ENCODE measurements around the gene CLTC. TPM values are rescaled to one million over a fixed set of nuclear protein-coding genes. Genes with fewer than 3 reads are reported as not detected.
A peak's percentile ranks its signal among the peaks of the same experiment; 100 is the strongest.

CLTC gene
- polyA plus RNA-seq, 2 of the 4 experiments (the other 2 are of a cell fraction) = 183 to 360 TPM

DNA sequence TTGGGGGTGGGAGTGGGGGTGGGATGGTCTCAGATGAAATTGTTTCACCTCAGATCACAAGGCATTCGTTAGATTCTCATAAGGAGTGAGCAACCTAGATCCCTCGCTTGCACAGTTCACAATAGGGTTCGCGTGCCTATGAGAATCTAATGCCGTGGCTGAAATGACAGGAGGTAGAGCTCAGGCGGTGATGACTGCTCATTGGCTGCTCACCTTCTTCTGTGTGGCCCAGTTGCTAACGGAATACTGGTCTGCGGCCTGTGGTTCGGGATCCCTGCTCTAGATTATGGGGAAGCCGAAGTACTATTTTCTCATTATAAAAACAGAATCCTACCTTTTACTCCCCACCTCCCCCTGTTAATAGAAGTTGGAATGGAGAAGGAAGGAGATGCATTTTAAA lies 18.9 kb downstream of the CLTC start:
- 84% methylated on average over 10 of the region's 10 CpGs for WGBS (ENCODE audit: missing lambda C conversion rate)
- peaks cover 58% of the 10 kb centered on the region for H3K4me1 ChIP-seq
- 0 out of 6 replicates have a peak, but pooled peaks of 1 of the 2 experiments have one; percentile 12 for ATAC-seq
- H3K4me3 ChIP-seq = no peak overlapping the region
- ChIA-PET POLR2A (interaction anchor here (3.2 kb wide), 1 partner anchor 19 kb away, joined by 10 read pairs; the partner anchor contains the start of gene CLTC), CTCF (interaction anchor here (1.0 to 1.6 kb wide), 2 partner anchors 9 to 12 kb away, joined by 3 to 4 read pairs; no protein-coding TSS in a partner anchor)
- TF ChIP-seq, protein P1, sequence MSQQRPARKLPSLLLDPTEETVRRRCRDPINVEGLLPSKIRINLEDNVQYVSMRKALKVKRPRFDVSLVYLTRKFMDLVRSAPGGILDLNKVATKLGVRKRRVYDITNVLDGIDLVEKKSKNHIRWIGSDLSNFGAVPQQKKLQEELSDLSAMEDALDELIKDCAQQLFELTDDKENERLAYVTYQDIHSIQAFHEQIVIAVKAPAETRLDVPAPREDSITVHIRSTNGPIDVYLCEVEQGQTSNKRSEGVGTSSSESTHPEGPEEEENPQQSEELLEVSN (IDR thresholded peaks at IDR 0.05; ENCODE audit: borderline replicate concordance, low read depth) = no peak
- TF ChIP-seq HEYL (CRISPR knock-in tag; IDR thresholded peaks at IDR 0.05) (no peak), EHF (CRISPR knock-in tag; IDR thresholded peaks at IDR 0.05) (no peak), CHD2 (IDR thresholded peaks at IDR 0.05; ENCODE audit: low read length, partially characterized antibody) (no peak), CBX2 (IDR thresholded peaks at IDR 0.05; ENCODE audit: borderline replicate concordance, low read depth) (no peak), GATA3 (IDR thresholded peaks at IDR 0.05; ENCODE audit: borderline replicate concordance) (no peak), JUN (IDR thresholded peaks at IDR 0.05) (no peak), HOXB5 (CRISPR knock-in tag; IDR thresholded peaks at IDR 0.05) (no peak), PHF8 (IDR thresholded peaks at IDR 0.05; ENCODE audit: borderline replicate concordance, low read depth) (no peak), RNF2 (IDR thresholded peaks at IDR 0.05; ENCODE audit: borderline replicate concordance, low read depth) (no peak), RARB (CRISPR knock-in tag; IDR thresholded peaks at IDR 0.05) (no peak), RAD21 (conservative IDR thresholded peaks at IDR 0.05 in 1 of 2, IDR thresholded peaks at IDR 0.05 in 1 of 2) (no peak), RFX5 (IDR thresholded peaks at IDR 0.05) (no peak), FOSB (CRISPR knock-in tag; IDR thresholded peaks at IDR 0.05) (no peak), HOXB13 (CRISPR knock-in tag; IDR thresholded peaks at IDR 0.05; ENCODE audit: low read depth) (no peak), FOSL2 (IDR thresholded peaks at IDR 0.05) (no peak), FOSL2 (CRISPR knock-in tag; IDR thresholded peaks at IDR 0.05) (no peak), MAFK (IDR thresholded peaks at IDR 0.05; ENCODE audit: partially characterized antibody) (no peak)
- TF ChIP-seq, protein P2, sequence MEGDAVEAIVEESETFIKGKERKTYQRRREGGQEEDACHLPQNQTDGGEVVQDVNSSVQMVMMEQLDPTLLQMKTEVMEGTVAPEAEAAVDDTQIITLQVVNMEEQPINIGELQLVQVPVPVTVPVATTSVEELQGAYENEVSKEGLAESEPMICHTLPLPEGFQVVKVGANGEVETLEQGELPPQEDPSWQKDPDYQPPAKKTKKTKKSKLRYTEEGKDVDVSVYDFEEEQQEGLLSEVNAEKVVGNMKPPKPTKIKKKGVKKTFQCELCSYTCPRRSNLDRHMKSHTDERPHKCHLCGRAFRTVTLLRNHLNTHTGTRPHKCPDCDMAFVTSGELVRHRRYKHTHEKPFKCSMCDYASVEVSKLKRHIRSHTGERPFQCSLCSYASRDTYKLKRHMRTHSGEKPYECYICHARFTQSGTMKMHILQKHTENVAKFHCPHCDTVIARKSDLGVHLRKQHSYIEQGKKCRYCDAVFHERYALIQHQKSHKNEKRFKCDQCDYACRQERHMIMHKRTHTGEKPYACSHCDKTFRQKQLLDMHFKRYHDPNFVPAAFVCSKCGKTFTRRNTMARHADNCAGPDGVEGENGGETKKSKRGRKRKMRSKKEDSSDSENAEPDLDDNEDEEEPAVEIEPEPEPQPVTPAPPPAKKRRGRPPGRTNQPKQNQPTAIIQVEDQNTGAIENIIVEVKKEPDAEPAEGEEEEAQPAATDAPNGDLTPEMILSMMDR (IDR thresholded peaks at IDR 0.05) = no peak
- TF ChIP-seq, protein P3, sequence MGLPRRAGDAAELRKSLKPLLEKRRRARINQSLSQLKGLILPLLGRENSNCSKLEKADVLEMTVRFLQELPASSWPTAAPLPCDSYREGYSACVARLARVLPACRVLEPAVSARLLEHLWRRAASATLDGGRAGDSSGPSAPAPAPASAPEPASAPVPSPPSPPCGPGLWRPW (IDR thresholded peaks at IDR 0.05) = no peak
- TF ChIP-seq, protein P4, sequence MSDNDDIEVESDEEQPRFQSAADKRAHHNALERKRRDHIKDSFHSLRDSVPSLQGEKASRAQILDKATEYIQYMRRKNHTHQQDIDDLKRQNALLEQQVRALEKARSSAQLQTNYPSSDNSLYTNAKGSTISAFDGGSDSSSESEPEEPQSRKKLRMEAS (IDR thresholded peaks at IDR 0.05) = no peak
- no peak overlapping the region for H3K4me2 ChIP-seq
- no peak for FAIRE-seq
- no peaks in the 10 kb centered on the region for H3K9me3 ChIP-seq
- no peak for DNase-seq (ENCODE audit: low read depth in 1 of 2, low spot score in 1 of 2)
- no peak overlapping the region for H3K27ac ChIP-seq

DNA sequence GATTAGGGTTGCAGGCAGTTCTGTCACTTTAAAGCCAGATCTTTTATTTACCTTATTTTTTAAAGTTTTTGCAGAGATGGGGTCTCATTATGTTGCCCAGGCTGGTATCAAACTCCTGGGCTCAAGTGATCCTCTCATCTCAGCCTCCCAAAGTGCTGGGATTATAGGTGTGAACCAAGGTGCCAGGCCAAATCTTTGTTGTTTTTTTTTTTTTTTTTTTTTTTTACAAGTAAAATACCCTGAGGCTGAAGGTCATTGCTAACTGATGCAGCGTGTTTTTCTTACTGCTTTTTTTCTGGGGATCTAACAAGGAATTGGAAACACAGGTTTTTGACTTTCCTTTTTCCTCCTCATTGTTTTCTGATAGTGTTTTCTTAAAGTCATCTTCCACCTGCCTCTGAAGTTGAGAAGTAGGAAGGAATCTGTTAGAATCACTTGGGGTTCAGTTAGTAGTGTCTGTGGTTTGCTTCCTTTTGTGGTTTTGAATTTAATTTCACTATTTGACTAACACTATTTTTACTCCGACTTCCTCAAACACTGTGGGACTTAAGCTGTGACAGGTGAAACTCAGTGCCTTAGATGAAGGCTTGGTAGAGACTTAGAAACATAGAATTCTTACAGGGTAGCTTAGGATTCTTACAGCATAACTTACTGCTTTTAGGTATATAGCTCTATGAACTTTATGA lies 22.2 kb downstream of the CLTC start:
- TF ChIP-seq JUNB (IDR thresholded peaks at IDR 0.05) (no peak), HOXA7 (CRISPR knock-in tag; IDR thresholded peaks at IDR 0.05) (no peak), HOXB13 (CRISPR knock-in tag; IDR thresholded peaks at IDR 0.05; ENCODE audit: low read depth) (no peak), ZFP36 (IDR thresholded peaks at IDR 0.05; ENCODE audit: borderline replicate concordance, partially characterized antibody) (no peak), CEBPB (IDR thresholded peaks at IDR 0.05) (no peak), HOXB5 (CRISPR knock-in tag; IDR thresholded peaks at IDR 0.05) (no peak), FOXS1 (CRISPR knock-in tag; IDR thresholded peaks at IDR 0.05) (no peak), CBX2 (IDR thresholded peaks at IDR 0.05; ENCODE audit: borderline replicate concordance, low read depth) (no peak), EHF (CRISPR knock-in tag; IDR thresholded peaks at IDR 0.05) (no peak), CHD4 (IDR thresholded peaks at IDR 0.05; ENCODE audit: borderline replicate concordance) (no peak), RFX5 (IDR thresholded peaks at IDR 0.05) (no peak), POLR2AphosphoS2 (conservative IDR thresholded peaks at IDR 0.05; ENCODE audit: low read length) (no peak), SREBF2 (IDR thresholded peaks at IDR 0.05) (no peak)
- TF ChIP-seq, protein P5, sequence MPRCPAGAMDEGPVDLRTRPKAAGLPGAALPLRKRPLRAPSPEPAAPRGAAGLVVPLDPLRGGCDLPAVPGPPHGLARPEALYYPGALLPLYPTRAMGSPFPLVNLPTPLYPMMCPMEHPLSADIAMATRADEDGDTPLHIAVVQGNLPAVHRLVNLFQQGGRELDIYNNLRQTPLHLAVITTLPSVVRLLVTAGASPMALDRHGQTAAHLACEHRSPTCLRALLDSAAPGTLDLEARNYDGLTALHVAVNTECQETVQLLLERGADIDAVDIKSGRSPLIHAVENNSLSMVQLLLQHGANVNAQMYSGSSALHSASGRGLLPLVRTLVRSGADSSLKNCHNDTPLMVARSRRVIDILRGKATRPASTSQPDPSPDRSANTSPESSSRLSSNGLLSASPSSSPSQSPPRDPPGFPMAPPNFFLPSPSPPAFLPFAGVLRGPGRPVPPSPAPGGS (IDR thresholded peaks at IDR 0.05) = no peak
- TF ChIP-seq, protein P6, sequence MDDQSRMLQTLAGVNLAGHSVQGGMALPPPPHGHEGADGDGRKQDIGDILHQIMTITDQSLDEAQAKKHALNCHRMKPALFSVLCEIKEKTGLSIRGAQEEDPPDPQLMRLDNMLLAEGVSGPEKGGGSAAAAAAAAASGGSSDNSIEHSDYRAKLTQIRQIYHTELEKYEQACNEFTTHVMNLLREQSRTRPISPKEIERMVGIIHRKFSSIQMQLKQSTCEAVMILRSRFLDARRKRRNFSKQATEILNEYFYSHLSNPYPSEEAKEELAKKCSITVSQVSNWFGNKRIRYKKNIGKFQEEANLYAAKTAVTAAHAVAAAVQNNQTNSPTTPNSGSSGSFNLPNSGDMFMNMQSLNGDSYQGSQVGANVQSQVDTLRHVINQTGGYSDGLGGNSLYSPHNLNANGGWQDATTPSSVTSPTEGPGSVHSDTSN (IDR thresholded peaks at IDR 0.05) = no peak
- TF ChIP-seq, protein P4 (IDR thresholded peaks at IDR 0.05) = no peak
- no peaks in the 10 kb centered on the region for H3K9me3 ChIP-seq
- ChIA-PET CTCF (interaction anchor here (1.6 kb wide), 1 partner anchor 121 kb away, joined by 5 read pairs; no protein-coding TSS in a partner anchor), POLR2A (interaction anchor here (0.7 to 1.1 kb wide), 3 partner anchors 12 to 22 kb away, joined by 3 to 6 read pairs (median 3); partner anchors contain the start of gene CLTC)
- no peak for FAIRE-seq
- H3K4me2 ChIP-seq = peak overlapping the region; percentile 21; the same call in 1 of the 3 replicates
- DNase-seq (ENCODE audit: low read depth in 1 of 2, low spot score in 1 of 2) = no peak
- no peak overlapping the region for H3K4me3 ChIP-seq
- 63% methylated on average over 2 of the region's 2 CpGs for WGBS (ENCODE audit: missing lambda C conversion rate)
- no peak overlapping the region for H3K27ac ChIP-seq
- peaks cover 39% of the 10 kb centered on the region for H3K4me1 ChIP-seq
- ATAC-seq = no peak
